ENCODE data around the gene OPHN1.

DNA sequence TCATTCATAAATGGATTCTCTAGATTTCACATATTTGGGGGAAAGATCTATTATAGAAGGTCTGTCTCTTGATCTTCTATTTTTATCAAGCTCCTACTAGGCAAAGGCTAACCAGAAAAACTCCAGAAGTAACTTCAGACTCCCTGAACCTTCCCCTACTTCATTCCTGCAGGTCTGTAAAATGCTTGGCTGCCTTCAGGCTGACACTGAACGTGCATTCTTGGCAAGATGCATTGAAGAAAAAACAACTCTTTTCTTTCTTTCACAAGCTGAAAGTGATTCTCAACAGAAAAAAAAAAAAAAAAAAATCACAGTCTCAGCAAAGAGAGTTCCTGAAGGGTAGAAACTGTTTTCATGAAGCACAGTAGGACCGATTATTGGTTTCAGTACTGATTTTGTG lies 12.7 kb downstream of the OPHN1 start:
- no peak for TF ChIP-seq EP300 (IDR thresholded peaks at IDR 0.05)
- no peak for TF ChIP-seq POLR2AphosphoS5 (IDR thresholded peaks at IDR 0.05)
- TF ChIP-seq, protein P1, sequence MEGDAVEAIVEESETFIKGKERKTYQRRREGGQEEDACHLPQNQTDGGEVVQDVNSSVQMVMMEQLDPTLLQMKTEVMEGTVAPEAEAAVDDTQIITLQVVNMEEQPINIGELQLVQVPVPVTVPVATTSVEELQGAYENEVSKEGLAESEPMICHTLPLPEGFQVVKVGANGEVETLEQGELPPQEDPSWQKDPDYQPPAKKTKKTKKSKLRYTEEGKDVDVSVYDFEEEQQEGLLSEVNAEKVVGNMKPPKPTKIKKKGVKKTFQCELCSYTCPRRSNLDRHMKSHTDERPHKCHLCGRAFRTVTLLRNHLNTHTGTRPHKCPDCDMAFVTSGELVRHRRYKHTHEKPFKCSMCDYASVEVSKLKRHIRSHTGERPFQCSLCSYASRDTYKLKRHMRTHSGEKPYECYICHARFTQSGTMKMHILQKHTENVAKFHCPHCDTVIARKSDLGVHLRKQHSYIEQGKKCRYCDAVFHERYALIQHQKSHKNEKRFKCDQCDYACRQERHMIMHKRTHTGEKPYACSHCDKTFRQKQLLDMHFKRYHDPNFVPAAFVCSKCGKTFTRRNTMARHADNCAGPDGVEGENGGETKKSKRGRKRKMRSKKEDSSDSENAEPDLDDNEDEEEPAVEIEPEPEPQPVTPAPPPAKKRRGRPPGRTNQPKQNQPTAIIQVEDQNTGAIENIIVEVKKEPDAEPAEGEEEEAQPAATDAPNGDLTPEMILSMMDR (IDR thresholded peaks at IDR 0.05) = no peak
- no peak for TF ChIP-seq POLR2A (IDR thresholded peaks at IDR 0.05)
